GM21576 (cell line): Measurements from ENCODE around the gene CDH13.
A peak's percentile ranks its signal among the peaks of the same experiment; 100 is the strongest.

Experiments used
- ATAC-seq: cut with Tn5 transposase; IDR thresholded peaks from one replicate; pipeline ENCODE4 v1.9.1; 2021; ENCODE audit warnings: mild to moderate bottlenecking, moderate library complexity; ENCODE audit not compliant: unreplicated experiment

CDH13 gene

DNA sequence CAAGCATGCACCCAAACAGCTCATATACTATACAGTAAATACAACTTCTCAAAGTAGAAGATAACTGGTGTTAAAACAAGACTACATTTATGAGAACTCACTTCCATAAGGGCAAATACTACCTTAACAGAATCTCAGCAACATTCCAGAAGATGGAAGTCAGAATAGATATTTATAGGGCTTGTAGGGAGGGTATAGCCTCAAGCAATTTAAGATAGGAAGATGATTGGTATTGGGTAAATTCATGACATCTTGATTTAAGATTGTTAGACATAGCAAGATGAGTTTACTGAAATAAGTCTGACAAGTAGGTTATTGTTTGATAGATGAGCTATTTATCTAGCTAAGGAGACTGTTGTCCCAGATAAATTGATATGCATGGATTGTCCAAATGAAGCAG, 250.2 kb downstream of the CDH13 start:
- no peak for ATAC-seq

- no peak for ATAC-seq
Observed at GRCh38 chr16:82878466-82878865, 251.7 kb downstream of the CDH13 start.

DNA sequence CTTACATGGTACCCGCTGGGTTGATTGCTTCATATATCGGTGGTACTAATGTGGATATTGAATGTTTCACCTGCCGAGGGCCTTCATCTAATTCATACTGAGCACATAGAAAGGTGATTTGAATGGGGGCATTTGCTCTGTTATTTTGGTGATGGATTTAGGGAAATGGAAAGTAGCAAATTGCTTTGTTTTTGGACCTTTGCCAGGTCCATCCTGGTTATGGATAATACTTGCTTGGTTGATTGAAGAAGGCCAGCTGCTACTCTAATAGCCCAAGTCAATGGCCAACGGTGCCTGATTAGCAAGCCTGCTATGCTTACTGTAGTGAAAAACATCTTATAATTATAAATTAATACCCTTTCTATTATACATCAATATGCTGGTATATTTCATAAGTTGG, 253.6 kb downstream of the CDH13 start:
- no peak for ATAC-seq

DNA sequence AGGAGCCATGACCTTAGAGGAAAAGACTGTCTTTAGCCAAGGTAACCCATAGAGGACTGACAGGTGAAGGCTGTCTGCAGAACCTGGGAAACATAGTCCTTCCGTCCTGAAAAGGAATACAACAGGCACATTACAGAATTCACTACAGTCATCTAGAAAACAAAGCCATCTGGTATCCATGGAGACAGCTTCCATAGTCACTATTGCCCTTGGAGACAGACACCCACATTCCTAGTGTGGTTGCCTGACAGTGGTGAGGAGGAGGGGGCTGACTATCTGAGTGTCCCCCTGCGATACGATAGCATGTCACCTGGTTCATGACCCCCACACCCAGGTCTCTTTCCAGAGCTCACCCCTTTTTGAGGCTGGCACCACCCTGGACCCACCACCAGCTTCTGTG, 254.7 kb downstream of the CDH13 start:
- no peak for ATAC-seq

- no peak for ATAC-seq
Observed at GRCh38 chr16:82882226-82882625, 255.5 kb downstream of the CDH13 start.

DNA sequence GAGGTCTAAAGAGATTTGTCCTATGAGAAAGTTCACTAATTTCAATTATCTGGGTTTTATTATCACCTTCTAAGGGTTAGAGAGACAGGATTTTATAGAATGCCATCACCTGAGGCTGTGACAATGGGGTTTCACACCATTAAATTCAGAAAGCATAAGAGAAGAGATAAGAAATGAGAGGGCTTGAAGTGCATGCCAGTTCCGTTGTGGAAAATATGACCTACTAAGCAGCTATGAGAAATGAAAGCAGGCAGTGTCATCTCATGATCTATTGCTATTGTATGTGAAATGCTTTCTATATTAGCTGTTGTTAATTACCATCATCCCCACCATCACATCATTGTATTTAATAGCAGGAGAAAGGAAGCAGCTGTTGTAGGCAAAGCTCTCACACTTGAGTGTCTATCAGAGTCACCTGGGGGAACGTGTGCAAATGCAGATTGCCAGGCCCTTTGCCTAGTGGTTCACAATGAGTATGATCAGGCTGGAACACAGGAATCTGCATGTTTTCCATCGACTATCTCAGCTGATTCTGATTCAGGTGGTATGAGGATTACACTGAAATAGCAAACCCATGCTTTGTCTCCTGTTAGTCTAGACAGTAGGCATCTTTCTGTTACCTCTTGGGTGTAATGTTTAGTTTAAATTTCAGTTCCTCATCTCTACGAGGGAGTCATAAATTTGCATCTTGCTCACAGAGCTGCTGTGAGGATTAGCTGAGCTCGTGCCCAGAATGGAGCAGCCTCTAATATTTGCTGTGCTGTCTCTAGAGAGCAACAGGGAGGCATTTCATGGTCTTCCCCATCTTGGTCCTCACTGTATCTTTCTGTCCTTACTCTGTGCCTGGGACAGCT, 256.4 kb downstream of the CDH13 start:
- ATAC-seq, result peak; percentile 73

DNA sequence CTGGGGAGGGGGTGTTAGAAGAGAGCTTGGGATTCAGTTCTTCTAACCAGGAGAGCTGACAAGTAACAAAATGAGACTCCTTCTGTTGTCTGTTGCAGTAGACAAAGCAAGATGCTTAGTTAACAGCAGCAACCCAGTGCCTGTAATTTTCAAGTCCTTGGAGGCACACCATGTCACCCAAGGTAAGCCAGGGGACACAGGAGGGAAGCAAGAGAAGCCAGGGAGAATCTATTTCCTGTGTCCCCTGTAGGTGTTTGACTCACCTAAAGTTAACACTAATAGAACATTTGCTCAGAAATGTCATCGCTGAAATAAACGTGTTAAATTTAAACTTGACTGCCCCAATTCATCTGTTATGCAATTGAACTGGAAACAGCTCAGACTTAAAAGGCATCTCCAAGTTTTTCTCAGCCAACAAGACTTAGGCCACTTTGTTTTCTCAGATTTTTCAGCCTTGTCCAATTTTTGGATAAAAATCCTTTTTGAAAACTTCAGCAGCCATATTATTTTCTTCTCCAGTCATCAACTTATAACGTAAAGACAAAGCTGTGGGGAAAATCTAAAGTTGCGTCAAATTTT, 257.6 kb downstream of the CDH13 start:
- ATAC-seq, result no peak

GRCh38 chr16:82886146-82886545, 259.4 kb downstream of the CDH13 start:
- no peak for ATAC-seq

- ATAC-seq, result no peak
Observed at GRCh38 chr16:82888591-82889001, 261.8 kb downstream of the CDH13 start.

DNA sequence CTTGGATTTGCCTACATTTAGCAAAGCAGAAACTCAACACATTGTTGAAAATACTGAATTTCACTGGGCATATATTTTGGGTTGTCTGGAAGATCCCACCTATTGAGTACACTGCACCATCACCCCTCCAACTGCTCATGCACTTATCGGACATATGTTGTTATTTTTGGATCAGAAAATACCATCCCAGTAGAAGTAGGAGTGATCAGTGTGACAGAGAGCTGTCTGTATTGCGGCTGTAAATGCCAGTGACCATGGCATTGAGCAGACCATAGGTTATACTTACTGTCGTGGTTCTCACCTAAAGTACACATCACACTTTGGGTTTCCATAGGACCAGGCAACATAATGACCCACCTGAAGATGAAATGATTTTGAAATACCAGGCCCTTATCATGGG, 264.7 kb downstream of the CDH13 start:
- ATAC-seq, result no peak

DNA sequence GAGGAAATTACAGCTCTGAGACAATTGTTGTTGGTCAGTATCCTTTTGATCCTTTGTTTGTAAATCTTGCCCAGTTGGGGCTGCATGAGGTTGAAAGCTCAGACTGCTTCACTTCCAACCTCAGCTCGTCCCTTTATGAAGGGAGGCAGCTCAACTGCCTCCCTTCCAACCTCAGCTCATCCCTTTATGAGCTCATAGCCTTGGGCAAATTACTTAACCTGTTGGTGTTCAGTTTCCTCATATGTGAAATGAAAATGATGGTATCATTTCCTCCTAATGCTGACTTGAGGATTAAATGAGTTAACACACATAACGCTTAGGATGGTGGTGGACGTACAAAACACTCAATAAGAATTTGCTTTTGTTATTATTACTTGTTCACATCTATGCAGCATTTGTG, 265.1 kb downstream of the CDH13 start:
- no peak for ATAC-seq

- ATAC-seq, result no peak
Observed at GRCh38 chr16:82892324-82892723, 265.6 kb downstream of the CDH13 start.

- ATAC-seq, result no peak
Observed at GRCh38 chr16:82895843-82896242, 269.1 kb downstream of the CDH13 start.

DNA sequence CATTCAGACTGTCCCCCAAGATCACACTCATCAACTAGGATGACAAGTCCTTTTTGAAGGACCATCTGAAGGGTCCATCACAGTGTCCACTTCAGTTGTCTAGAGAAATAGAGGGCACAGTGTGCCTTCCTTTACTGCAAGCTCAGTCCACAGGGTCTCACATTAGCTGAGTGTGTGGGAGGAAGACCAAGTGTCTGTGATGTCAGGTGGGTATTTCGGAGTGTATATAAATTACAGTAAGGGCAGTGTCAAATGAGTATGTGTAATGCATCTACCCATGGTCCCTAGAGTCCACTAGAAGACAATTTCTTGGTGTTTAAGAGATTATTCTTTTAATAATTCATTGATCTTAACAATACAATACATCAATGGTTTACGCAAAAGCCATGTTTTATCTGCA, 272.2 kb downstream of the CDH13 start:
- ATAC-seq, result no peak

GRCh38 chr16:82899731-82900450, 273.1 kb downstream of the CDH13 start:
- no peak for ATAC-seq

DNA sequence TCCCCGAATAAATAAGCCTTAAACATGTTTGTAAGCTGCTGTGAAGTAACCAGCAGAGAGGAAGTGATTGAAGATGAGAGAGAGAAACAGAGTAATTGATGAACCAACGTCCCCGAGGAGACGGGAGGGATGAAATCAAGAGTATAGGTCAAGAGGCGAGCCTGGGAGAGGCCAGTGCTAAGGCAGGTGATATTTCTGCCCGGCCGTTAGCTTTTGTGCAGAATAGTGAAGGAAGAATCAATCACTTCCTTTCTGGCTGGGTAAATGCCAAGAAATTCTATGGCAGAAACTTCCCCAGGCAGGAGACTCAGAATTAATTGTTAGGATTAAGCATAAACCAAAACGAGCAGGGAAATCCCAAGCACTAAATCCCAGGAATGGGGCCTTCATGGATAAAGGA, 273.8 kb downstream of the CDH13 start:
- no peak for ATAC-seq

DNA sequence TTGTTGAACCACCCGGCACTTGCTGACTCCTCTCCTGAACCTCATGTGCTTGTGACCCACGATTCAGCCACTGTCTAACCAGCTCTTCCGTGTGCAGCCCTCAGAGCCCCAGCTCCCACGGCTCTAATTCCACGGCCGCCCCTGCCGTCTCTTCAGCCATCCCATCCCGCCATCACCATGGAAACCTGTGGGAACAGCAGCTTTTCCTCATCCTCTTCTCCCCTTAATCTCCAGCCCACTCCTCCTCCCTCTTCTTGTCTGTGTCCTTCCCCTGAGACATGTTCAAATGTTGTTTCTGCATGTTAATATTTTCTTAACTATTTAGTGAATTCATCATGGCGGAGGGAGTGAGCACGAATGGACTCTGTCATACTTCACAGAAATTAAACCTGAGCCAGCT, 285.2 kb downstream of the CDH13 start:
- no peak for ATAC-seq

GRCh38 chr16:82915139-82915824, 288.5 kb downstream of the CDH13 start:
- no peak for ATAC-seq

DNA sequence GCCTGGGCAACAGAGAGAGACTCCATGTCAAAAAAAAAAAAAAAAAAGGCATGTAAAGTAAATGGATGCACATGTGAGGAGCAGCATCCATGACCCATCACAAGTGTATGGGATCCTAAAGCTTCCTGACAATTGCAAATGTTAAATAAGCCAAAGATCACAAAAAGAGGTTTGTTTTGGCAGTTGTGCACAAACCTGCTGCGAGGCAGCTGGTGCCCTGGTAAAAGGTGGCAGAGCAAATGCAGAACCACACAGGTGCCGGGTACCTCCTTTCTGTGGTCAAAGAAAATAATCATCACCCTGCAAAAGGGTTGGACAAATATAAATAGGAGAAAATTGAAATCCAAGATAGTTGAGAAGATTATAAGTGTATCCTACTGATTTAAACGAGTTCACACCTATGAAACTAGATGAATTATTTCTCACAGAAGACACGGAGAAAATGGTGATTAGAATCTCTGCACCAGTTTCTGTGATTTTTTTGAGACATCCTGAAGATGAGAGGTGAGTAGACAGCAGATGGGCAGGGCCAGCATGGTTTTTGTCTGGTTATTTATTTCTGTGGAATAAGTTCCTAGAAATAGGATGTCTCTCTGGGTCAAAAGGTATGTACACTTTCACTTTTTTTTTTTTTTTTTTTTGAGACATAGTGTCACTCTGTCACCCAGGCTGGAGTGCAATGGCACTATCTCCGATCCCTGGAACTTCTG, 291.3 kb downstream of the CDH13 start:
- ATAC-seq, result no peak

- no peak for ATAC-seq
Observed at GRCh38 chr16:82924075-82924854, 297.5 kb downstream of the CDH13 start.
